ENCODE data around the gene RTN1.
A peak's percentile ranks its signal among the peaks of the same experiment; 100 is the strongest.

DNA sequence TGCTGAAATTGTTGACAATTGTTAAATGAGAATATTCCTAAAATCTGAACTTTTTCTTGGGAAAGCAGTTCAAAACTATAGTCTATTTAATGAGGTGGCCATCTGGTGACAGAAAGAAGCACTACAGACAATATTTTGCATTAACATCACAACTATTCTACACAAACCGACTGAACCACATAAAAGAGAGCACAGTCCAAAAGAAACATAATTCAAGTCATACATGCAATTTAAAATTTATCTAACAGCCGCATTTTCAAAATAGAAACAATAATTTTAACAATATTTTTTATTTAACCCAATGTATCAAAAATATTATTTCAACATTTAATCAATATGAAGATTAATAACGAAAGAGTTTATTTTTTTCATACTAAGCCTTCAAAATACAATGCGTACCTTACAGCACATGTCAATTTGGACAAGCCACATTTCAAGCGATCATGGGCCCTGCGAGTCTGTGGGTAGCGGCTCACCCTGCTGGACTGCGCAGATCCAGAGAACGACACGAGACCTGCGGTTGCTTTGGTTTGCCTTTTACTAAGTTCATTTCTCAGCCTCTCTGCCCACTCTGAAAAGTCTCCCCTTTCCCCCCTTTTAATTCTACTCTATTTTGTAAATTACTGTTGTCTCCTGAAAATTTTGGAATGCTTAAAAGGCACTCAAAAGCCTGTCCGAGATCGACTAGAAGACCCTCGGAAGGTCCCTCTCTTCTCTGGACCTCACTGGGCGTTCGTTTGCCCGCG is 48.4 kb upstream of the RTN1 start:
- TF ChIP-seq, protein P1, sequence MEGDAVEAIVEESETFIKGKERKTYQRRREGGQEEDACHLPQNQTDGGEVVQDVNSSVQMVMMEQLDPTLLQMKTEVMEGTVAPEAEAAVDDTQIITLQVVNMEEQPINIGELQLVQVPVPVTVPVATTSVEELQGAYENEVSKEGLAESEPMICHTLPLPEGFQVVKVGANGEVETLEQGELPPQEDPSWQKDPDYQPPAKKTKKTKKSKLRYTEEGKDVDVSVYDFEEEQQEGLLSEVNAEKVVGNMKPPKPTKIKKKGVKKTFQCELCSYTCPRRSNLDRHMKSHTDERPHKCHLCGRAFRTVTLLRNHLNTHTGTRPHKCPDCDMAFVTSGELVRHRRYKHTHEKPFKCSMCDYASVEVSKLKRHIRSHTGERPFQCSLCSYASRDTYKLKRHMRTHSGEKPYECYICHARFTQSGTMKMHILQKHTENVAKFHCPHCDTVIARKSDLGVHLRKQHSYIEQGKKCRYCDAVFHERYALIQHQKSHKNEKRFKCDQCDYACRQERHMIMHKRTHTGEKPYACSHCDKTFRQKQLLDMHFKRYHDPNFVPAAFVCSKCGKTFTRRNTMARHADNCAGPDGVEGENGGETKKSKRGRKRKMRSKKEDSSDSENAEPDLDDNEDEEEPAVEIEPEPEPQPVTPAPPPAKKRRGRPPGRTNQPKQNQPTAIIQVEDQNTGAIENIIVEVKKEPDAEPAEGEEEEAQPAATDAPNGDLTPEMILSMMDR (IDR thresholded peaks at IDR 0.05 in 4 of 5, conservative IDR thresholded peaks at IDR 0.05 in 1 of 5): peak in 3 of 5 experiments; percentile 30 to 40 (median 34)
- TF ChIP-seq POLR2A (IDR thresholded peaks at IDR 0.05): no peak

All from gastrocnemius medialis (tissue), 4 donors.